HG03439 (cell line): ENCODE data around the gene NBAS.
"Not testable (repeated sequence)": the region's sequence is repeated elsewhere in the genome, so short reads cannot be mapped to it uniquely, and the experiment has no call there.

Experiments used
- ATAC-seq: cut with Tn5 transposase; IDR thresholded peaks from one replicate; pipeline ENCODE4 v1.9.1; 2021; ENCODE audit warnings: mild to moderate bottlenecking, moderate library complexity; ENCODE audit not compliant: unreplicated experiment

NBAS gene

DNA sequence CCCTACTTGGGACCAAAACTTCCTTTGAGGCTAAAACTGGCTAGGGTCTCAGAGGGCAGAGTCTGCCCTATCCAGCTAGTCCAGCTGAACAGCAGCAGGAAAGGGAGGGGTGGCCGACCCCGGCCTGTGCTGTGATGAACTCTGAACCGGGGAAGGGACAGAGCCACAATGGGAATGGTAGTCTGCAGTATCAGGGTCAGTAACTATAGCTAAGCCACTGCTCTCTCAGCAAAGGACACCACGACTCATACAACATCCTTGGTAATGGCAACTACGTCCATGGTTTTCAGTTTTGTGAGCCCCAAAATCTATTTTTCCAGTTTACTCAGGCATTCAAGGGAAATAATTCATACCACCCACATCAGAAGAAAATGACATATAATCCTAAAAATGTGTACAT is 75.2 kb downstream of the NBAS start:
- ATAC-seq, result no peak

GRCh38 chr2:15481000-15481399 is 80.1 kb downstream of the NBAS start:
- no peak for ATAC-seq

DNA sequence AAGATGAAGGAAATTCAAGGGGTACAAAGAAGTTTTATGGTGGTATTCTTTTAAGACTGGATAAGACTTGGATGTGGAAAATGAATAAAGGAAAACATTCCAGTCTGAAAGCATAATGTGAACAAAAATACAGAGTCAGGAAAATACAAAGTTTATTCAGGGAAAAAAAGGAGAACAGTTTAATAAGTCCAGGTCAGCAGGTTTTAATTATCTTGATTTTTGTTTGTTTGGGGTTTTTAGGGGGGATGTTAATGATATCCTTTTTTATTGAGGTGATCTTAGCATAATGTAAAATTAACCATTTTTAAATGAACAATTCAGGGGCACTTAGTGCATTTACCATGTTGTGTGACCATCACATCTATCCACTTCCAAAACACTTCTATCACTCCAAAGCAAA is 80.6 kb downstream of the NBAS start:
- no peak for ATAC-seq

DNA sequence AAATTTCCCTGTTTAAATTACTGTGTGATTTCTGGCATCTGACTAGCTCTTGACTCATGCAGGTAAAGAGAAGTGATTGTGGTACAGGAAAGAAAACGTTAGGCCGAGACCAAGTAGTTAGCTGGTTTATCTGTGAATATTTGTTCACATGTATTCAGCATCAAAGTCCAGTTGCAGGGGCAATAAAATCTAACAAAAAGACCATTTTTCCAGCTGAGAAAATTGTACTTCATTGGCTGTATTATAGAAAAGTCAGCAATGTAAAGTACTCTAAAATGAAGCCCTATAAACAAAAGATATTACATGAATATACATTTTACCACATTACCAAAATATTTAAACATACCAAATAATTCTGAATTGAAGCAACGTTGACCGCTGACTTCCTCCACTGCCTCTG is 88.3 kb downstream of the NBAS start:
- no peak for ATAC-seq

DNA sequence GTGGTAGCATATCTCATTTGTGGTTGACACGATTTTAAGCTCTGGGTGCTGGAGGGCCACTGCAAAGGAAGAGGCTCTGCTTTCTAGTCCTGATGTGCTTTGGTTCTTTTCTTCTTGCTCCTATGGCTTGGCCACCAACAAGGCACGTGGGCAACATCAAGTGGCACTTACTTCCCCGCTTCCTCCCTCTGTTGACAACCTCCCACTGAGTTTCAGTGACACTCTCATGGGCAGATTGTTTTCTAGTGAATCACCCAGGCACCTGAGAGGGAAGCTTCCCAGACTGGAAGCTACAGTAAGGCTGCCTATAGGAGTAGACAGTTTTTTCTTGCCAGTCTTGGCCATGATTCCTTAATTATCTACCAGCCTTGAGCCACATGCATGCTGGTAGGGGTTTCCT is 89.0 kb downstream of the NBAS start:
- ATAC-seq, result no peak

GRCh38 chr2:15471606-15472005 is 89.5 kb downstream of the NBAS start:
- no peak for ATAC-seq

- no peak for ATAC-seq
Observed at GRCh38 chr2:15460112-15460620, 101.0 kb downstream of the NBAS start.

DNA sequence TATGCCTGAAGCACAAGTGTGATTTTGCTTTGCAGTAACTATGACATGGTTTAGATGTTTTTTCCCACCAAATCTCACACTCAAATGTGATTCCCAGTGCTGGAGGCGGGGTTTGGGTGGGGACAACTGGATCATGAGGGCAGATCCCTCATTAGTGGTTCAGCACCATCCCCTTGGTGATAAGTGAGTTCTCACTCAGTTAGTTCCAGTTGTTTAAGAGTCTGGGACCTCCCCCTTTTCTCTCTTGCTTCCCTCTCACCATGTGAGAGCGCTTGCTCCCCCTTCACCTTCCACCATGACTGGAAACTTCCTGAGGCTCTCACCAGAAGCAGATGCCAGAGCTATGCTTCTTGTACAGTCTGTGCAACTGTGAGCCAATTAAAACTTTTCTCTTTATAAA is 102.9 kb downstream of the NBAS start:
- no peak for ATAC-seq

DNA sequence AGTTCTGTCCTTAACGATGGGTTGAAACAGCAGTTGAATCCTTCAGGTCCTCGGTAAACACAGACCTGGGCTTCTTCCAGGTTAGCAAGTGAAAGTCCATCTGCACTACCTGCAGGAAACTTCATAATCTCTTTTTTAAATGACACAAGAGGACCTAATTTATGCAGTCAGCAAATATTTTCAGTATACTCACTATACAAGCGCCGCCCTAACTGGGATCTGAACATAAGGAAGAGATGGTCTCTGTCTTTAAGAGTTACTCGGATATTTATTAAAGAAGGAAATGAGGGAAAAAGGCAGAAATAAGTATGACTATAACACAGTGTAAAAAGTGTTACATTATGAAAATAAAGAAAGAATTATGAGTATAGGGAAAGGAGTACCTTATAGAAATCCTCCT is 103.3 kb downstream of the NBAS start:
- no peak for ATAC-seq

GRCh38 chr2:15456352-15456751 is 104.8 kb downstream of the NBAS start:
- ATAC-seq, result no peak

GRCh38 chr2:15450808-15451207 is 110.3 kb downstream of the NBAS start:
- ATAC-seq, result no peak

GRCh38 chr2:15449556-15450236 is 111.4 kb downstream of the NBAS start:
- ATAC-seq, result no peak

DNA sequence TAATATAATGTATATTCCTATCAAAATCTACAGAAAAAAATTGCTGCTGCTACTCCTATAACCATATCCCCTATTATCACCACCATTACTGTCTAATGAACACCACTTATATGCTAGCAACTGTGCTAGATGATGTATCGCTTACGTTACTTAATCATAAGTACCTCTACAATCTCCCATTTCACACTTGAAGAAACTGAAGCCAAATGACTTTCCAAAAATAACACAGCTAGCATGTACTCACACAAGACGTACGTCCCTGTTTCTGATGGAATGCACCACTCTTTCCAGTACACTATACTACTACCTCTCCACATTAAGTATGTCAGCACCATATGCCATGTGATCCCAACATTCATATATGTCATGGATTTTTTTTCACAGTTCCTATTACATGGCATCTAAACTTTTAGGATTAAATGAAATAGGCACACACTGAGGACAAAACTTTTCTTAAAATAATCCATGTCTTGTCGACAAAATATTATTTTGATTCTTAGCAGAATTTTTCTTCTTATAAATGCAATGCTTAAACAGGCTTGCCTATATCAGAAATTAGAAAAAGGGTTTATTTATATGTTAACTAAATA is 112.8 kb downstream of the NBAS start:
- ATAC-seq, result no peak

DNA sequence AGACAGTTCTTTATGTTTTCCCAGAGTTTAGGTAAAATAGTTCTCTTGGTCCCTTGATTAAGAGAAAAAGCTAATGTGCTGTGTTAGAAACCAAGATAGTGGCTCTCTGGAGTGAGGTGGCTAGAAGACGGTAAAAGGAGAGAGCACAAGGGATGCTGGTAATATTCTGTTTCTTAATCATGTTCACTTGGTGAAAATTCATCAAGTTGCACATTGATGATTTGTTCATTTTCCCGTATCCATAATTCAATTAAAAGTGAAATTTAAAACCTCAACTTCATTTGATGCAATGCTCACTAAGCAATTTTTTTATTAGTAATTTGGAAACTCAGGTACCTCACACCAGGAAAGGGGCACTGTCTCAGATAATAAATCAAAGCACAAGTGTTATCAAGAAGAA is 113.8 kb downstream of the NBAS start:
- no peak for ATAC-seq

DNA sequence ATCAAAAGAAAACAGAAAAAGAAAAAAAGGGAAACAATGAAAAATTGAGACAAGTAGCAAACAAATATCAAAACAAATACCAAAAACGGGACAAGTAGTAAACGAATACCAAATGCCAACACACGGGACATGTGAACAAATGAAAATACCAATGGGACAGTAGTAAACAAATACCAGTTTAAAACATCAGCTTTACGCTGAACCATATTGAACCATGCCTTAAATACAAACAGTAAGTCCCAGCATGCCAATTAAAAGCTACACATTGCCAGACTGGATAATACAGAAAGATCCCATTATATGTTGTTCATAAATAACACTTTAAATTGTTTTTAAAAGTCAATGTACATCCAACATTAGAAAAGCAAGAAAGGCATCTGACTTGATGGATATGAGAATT is 114.2 kb downstream of the NBAS start:
- no peak for ATAC-seq

GRCh38 chr2:15445891-15446562 is 115.1 kb downstream of the NBAS start:
- ATAC-seq, result no peak

GRCh38 chr2:15439768-15440524 is 121.2 kb downstream of the NBAS start:
- not testable (repeated sequence) for ATAC-seq

GRCh38 chr2:15439366-15439765 is 121.8 kb downstream of the NBAS start:
- not testable (repeated sequence) for ATAC-seq

- no peak for ATAC-seq
Observed at GRCh38 chr2:15436195-15436594, 124.9 kb downstream of the NBAS start.

GRCh38 chr2:15435474-15435873 is 125.7 kb downstream of the NBAS start:
- ATAC-seq, result no peak

DNA sequence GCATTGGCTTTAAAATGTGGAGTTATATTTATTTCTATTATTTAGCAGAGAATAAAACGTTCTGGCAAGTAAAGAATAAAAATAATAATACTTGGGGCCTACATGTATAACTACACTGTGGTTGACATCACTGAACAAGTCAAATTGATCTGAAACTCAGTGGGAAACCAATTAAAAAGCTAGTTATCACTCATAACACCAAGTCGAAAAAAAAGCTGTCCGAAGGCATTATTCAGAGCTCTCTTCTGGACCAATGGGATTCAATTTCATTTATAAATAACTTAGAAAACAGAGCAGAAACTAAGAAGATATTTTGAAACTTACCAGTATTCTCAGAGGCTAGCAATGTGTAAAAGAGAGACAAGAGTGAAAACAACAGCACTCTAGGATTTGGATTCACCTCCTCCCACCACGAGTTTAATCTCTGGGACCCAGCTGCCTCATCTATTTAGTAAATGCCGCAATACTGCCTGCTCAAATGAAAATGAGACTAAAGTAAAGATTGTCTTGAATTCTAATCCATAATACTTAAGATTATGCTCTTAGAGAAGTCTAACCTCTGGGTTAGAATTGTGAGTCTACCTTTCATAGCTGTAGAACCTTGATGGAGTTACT is 128.4 kb downstream of the NBAS start:
- no peak for ATAC-seq
